ENCODE results near the gene KIRREL3.

KIRREL3 gene

DNA sequence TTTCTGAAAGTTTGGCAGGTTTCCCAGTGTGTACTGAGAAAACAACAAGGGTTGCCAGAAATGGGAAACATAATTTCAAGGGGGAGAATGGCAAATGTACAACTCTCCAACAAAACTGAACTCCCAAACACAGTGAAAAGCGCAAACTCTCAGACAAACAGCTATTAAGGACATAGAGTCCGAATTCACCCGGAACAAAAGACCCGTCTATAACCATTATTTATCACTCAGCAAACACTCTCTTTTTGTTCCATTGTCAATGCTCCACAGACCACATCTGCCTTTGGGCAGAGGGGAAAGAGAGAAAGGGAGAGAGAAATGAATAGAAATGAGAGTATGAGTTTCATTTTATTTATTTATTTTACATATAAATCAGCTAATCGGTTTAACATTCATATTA is 21.7 kb downstream of the KIRREL3 start:
- H3K4me3 ChIP-seq (ENCODE audit: low read depth, low read length) = no peak overlapping the region
- TF ChIP-seq, protein P1, sequence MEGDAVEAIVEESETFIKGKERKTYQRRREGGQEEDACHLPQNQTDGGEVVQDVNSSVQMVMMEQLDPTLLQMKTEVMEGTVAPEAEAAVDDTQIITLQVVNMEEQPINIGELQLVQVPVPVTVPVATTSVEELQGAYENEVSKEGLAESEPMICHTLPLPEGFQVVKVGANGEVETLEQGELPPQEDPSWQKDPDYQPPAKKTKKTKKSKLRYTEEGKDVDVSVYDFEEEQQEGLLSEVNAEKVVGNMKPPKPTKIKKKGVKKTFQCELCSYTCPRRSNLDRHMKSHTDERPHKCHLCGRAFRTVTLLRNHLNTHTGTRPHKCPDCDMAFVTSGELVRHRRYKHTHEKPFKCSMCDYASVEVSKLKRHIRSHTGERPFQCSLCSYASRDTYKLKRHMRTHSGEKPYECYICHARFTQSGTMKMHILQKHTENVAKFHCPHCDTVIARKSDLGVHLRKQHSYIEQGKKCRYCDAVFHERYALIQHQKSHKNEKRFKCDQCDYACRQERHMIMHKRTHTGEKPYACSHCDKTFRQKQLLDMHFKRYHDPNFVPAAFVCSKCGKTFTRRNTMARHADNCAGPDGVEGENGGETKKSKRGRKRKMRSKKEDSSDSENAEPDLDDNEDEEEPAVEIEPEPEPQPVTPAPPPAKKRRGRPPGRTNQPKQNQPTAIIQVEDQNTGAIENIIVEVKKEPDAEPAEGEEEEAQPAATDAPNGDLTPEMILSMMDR (IDR thresholded peaks at IDR 0.05; ENCODE audit: low read depth, low read length, missing control alignments) = no peak
- no peak for DNase-seq (ENCODE audit: low read depth)

GRCh38 chr11:126978165-126978564 is 22.4 kb downstream of the KIRREL3 start:
- DNase-seq (ENCODE audit: low read depth) = no peak
- no peak overlapping the region for H3K4me3 ChIP-seq (ENCODE audit: low read depth, low read length)
- TF ChIP-seq, protein P1 (IDR thresholded peaks at IDR 0.05; ENCODE audit: low read depth, low read length, missing control alignments) = no peak

DNA sequence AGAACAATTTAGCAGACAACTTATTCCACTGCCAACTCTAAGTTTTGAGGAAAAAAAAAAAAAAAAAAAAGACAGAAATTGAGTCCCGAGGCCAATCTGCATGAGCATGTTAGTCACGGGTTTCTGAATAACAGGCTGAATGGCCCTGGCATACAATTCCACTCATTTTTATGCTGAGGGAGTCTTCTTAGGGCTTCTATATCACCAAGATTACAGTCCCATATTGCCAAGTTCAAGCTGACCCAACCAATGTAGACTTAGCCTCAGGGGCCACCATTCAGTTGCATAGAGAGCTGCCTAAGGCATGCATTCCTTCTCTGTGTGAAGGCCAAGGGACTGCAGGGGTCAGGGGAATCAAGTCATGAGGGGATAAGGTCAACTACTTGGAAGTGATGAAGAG is 27.5 kb downstream of the KIRREL3 start:
- TF ChIP-seq, protein P1 (IDR thresholded peaks at IDR 0.05; ENCODE audit: low read depth, low read length, missing control alignments) = no peak
- no peak for DNase-seq (ENCODE audit: low read depth)
- H3K4me3 ChIP-seq (ENCODE audit: low read depth, low read length) = no peak overlapping the region

GRCh38 chr11:126971305-126971704 is 29.3 kb downstream of the KIRREL3 start:
- no peak for DNase-seq (ENCODE audit: low read depth)
- TF ChIP-seq, protein P1 (IDR thresholded peaks at IDR 0.05; ENCODE audit: low read depth, low read length, missing control alignments) = no peak
- H3K4me3 ChIP-seq (ENCODE audit: low read depth, low read length) = no peak overlapping the region

DNA sequence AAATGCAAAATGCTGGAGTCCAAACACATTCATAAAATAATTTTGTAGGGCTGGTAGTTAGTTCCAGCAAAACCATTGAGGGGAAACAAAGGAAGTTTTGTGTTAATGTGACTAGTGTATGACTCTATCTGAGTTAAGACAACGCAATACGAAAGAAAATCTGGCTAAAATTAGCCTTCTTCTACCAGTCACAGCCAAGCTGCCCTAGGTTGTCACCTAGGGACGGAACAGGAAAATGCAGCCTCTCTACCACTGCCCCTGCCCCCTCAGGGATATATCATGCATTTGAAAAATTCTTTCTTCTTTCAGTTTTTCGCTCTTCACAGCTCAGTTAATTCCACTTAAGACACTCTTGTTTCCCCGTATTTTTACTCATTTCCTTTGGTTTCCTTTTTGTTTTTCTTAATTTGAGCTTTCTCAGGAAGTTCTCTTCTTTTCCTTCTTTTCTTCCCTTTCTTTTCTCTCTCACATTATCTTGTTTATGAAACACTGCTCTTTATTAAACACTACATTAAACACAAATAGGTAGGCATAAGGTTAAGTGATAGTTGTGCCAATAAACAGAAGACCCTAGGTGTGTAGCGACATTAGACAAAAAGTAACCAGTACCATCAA is 30.6 kb downstream of the KIRREL3 start:
- TF ChIP-seq, protein P1 (IDR thresholded peaks at IDR 0.05; ENCODE audit: low read depth, low read length, missing control alignments) = peak; percentile 71
- DNase-seq (ENCODE audit: low read depth) = no peak
- H3K4me3 ChIP-seq (ENCODE audit: low read depth, low read length) = no peak overlapping the region

DNA sequence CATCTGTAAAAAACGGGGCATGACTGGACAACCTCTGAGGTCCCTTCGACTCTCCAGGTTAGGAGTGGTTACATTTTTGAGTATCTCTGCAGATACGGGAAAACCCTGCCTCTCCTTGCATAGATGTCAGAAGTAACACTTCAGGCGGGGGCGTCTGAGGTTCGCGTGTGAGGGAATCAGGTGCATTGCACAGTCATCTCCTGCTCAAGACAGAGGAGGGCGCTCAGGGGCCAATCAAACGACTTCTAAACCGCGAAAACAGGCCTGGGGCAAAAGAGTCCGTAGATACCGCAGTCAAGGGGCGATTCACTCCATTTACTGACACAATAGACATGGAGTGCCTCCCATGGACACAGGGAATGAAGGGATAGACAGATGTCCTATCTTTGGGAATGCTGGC is 31.7 kb downstream of the KIRREL3 start:
- TF ChIP-seq, protein P1 (IDR thresholded peaks at IDR 0.05; ENCODE audit: low read depth, low read length, missing control alignments) = no peak
- DNase-seq (ENCODE audit: low read depth) = no peak
- H3K4me3 ChIP-seq (ENCODE audit: low read depth, low read length) = no peak overlapping the region

GRCh38 chr11:126965331-126965730 is 35.2 kb downstream of the KIRREL3 start:
- TF ChIP-seq, protein P1 (IDR thresholded peaks at IDR 0.05; ENCODE audit: low read depth, low read length, missing control alignments) = no peak
- DNase-seq (ENCODE audit: low read depth) = no peak

More at GRCh38 chr11:126965331-126965730, 35.2 kb downstream of the KIRREL3 start:
- H3K4me3 ChIP-seq (ENCODE audit: low read depth, low read length) = no peak overlapping the region
